Measurements from ENCODE around the gene AAMP. TPM values are rescaled to one million over a fixed set of nuclear protein-coding genes. Genes with fewer than 3 reads are reported as not detected.

Gene AAMP
- total RNA-seq, 2 donors from 2014 or later, result 89.2 to 97.2 TPM

DNA sequence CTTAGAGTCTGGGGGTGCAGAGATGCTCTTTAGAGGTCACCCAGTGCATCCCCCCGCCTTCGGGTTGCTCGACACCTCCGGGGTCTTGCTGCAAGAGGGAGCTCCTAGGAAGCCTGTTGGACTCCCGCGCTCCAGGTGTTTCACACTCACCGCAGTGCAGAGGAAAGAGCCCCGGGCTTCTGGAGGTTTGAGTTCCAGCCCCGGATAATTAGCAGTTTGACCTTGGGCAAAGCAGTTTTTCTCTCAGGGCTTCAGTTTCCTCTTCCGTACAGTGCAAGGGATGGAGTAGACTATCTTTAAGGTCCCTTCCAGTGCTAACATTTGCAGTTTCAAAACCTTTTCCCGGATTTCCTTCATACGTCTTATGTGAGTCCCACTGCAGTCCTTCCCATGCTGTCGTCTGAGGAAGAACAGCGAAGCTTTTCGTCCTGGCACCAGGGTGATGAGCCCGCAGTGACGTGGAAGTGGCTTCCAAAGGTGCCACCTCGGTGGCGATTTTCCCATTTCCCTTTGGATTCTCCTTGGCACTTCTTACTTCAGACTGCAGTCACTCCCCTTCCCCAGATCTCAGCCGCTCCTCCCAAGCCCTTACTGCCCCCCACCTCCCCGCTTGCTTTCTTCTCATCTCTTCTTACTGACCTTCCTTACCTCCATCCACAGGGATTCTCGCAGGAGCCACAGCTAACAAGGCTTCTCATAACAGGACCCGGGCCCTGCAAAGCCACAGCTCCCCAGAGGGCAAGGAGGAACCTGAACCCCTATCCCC, 967 bp upstream of the AAMP start:
- Mint-ChIP-seq H3K4me1 (peaks cover 18% of the 10 kb centered on the region), H3K27ac (peak overlapping the region; percentile 70), H3K4me3 (peak overlapping the region; percentile 96), H3K27me3 (ENCODE audit: insufficient read depth) (no peaks in the 10 kb centered on the region), H3K36me3 (ENCODE audit: low read depth) (peaks cover 31% of the 10 kb centered on the region), H3K9me3 (no peaks in the 10 kb centered on the region)
- peaks cover 3% of the 10 kb centered on the region for H3K4me1 ChIP-seq (ENCODE audit: control insufficient read depth, insufficient read depth, low read length)
- peak overlapping the region; percentile 68 for H3K9ac ChIP-seq (ENCODE audit: extremely low read depth, low read length, poor library complexity, severe bottlenecking)
- no peak for DNase-seq
- no peaks in the 10 kb centered on the region for H3K9me3 ChIP-seq (ENCODE audit: control insufficient read depth, low read length)
- TF ChIP-seq, protein P1, sequence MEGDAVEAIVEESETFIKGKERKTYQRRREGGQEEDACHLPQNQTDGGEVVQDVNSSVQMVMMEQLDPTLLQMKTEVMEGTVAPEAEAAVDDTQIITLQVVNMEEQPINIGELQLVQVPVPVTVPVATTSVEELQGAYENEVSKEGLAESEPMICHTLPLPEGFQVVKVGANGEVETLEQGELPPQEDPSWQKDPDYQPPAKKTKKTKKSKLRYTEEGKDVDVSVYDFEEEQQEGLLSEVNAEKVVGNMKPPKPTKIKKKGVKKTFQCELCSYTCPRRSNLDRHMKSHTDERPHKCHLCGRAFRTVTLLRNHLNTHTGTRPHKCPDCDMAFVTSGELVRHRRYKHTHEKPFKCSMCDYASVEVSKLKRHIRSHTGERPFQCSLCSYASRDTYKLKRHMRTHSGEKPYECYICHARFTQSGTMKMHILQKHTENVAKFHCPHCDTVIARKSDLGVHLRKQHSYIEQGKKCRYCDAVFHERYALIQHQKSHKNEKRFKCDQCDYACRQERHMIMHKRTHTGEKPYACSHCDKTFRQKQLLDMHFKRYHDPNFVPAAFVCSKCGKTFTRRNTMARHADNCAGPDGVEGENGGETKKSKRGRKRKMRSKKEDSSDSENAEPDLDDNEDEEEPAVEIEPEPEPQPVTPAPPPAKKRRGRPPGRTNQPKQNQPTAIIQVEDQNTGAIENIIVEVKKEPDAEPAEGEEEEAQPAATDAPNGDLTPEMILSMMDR (conservative IDR thresholded peaks at IDR 0.05), result no peak
- H3K27me3 ChIP-seq (ENCODE audit: control insufficient read depth, insufficient read depth, low read length, poor library complexity, severe bottlenecking), result no peaks in the 10 kb centered on the region
- H3K36me3 ChIP-seq (ENCODE audit: control insufficient read depth, insufficient read depth, low read length), result peaks cover 40% of the 10 kb centered on the region
- H3K27ac ChIP-seq (ENCODE audit: low read depth, low read length), result no peak overlapping the region
- H3K4me3 ChIP-seq (ENCODE audit: low read length), result peak overlapping the region; percentile 97
- 8 to 9% methylated on average over 17 to 23 of the region's 23 CpGs for WGBS, 2 experiments (ENCODE audit: insufficient coverage in 1 of 2, insufficient read length in 1 of 2)

GRCh38 chr2:218267259-218267658, 2.7 kb downstream of the AAMP start:
- peak overlapping the region; percentile 16 for H3K4me3 Mint-ChIP-seq
- H3K9me3 Mint-ChIP-seq, result no peaks in the 10 kb centered on the region
- TF ChIP-seq, protein P1 (conservative IDR thresholded peaks at IDR 0.05), result no peak
- H3K27ac Mint-ChIP-seq, result no peak overlapping the region
- Histone ChIP-seq H3K4me3 (ENCODE audit: low read length) (no peak overlapping the region), H3K9me3 (ENCODE audit: control insufficient read depth, low read length) (no peaks in the 10 kb centered on the region), H3K27ac (ENCODE audit: low read depth, low read length) (no peak overlapping the region), H3K9ac (ENCODE audit: extremely low read depth, low read length, poor library complexity, severe bottlenecking) (no peak overlapping the region), H3K36me3 (ENCODE audit: control insufficient read depth, insufficient read depth, low read length) (peaks cover 35% of the 10 kb centered on the region), H3K27me3 (ENCODE audit: control insufficient read depth, insufficient read depth, low read length, poor library complexity, severe bottlenecking) (no peaks in the 10 kb centered on the region), H3K4me1 (ENCODE audit: control insufficient read depth, insufficient read depth, low read length) (no peaks in the 10 kb centered on the region)
- WGBS, 2 experiments (ENCODE audit: insufficient coverage in 1 of 2, insufficient read length in 1 of 2), result 97 to 100% methylated on average over 3 to 6 of the region's 6 CpGs
- peaks cover 34% of the 10 kb centered on the region for H3K36me3 Mint-ChIP-seq (ENCODE audit: low read depth)
- DNase-seq, result no peak
- peaks cover 18% of the 10 kb centered on the region for H3K4me1 Mint-ChIP-seq
- H3K27me3 Mint-ChIP-seq (ENCODE audit: insufficient read depth), result no peaks in the 10 kb centered on the region

DNA sequence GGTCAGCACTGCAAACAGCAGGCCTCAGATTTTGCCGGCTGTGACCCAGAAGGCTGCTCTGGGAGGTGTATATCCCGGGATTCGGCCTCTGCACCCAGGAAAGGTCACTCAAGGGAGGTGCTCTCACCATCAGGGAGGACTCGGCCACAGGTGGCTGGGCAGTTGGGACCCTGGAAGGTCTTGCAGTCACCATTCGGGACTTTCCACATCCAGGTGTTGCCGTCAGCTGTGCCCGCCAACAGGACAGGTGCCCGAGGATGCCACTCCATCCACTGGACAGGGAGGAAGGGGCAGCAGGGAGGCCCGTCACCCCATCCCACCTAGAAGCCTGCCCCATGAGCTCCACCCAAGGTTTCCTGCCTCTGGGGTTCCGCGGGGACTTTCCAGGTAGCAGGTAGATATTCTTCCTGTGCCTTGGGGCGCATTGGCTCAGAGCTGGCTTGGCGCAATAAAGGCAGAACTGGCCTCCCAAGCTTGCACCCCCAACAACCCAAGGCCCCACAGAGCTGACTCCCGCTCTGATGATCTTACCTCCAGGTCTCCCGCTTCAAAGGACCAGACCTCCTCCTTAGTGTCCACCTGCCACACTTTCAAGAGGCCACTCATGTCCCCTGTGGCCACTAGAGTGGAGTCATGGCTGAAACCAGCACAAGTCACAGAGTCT, 3.5 kb downstream of the AAMP start:
- TF ChIP-seq, protein P1 (conservative IDR thresholded peaks at IDR 0.05), result no peak
- no peak for DNase-seq
- Mint-ChIP-seq H3K27me3 (ENCODE audit: insufficient read depth) (no peaks in the 10 kb centered on the region), H3K27ac (no peak overlapping the region), H3K36me3 (ENCODE audit: low read depth) (peaks cover 34% of the 10 kb centered on the region), H3K4me1 (peaks cover 12% of the 10 kb centered on the region), H3K4me3 (no peak overlapping the region), H3K9me3 (no peaks in the 10 kb centered on the region)
- no peak overlapping the region for H3K4me3 ChIP-seq (ENCODE audit: low read length)
- 92 to 94% methylated on average over 4 to 15 of the region's 15 CpGs for WGBS, 2 experiments (ENCODE audit: insufficient coverage in 1 of 2, insufficient read length in 1 of 2)
- no peak overlapping the region for H3K27ac ChIP-seq (ENCODE audit: low read depth, low read length)
- H3K36me3 ChIP-seq (ENCODE audit: control insufficient read depth, insufficient read depth, low read length), result peaks cover 35% of the 10 kb centered on the region
- H3K4me1 ChIP-seq (ENCODE audit: control insufficient read depth, insufficient read depth, low read length), result no peaks in the 10 kb centered on the region
- H3K27me3 ChIP-seq (ENCODE audit: control insufficient read depth, insufficient read depth, low read length, poor library complexity, severe bottlenecking), result no peaks in the 10 kb centered on the region
- no peak overlapping the region for H3K9ac ChIP-seq (ENCODE audit: extremely low read depth, low read length, poor library complexity, severe bottlenecking)
- no peaks in the 10 kb centered on the region for H3K9me3 ChIP-seq (ENCODE audit: control insufficient read depth, low read length)

All from endodermal cell (in vitro differentiated cells).